ENCODE measurements around the gene PLB1. TPM values are rescaled to one million over a fixed set of nuclear protein-coding genes. Genes with fewer than 3 reads are reported as not detected.

Gene PLB1
- total RNA-seq, 2 donors from 2014 or later, result 7.4 to 9.6 TPM

DNA sequence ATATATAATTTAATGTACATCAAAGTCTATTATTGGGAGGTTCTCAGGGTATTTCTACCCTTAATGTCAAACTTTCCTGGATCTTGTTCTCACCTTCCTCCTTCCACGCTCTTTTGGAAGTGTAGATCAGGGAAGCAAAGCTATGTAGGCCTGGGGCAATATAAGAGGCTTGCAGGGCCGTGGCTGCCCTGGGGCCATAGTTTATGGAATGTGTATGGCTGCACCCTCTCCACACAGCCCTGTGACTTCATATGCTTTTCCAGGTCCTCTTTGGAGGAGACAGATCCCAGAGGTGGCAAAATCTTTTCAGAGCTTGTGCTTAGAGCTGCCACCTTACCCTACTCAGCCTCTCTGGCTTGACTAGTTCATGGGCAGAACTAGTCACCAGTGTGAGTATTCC, 82.9 kb downstream of the PLB1 start:
- 90% methylated on average over 2 of the region's 2 CpGs for WGBS
- Histone ChIP-seq H3K4me1 (replicated peaks) (no peaks in the 10 kb centered on the region), H3K27me3 (replicated peaks; ENCODE audit: insufficient read depth) (no peaks in the 10 kb centered on the region), H3K4me3 (no peak overlapping the region), H3K36me3 (no peaks in the 10 kb centered on the region), H3K27ac (no peak overlapping the region), H3K9me3 (no peaks in the 10 kb centered on the region)
- intact Hi-C loops (cut with DNase I), result no loop called here
- TF ChIP-seq, protein P1, sequence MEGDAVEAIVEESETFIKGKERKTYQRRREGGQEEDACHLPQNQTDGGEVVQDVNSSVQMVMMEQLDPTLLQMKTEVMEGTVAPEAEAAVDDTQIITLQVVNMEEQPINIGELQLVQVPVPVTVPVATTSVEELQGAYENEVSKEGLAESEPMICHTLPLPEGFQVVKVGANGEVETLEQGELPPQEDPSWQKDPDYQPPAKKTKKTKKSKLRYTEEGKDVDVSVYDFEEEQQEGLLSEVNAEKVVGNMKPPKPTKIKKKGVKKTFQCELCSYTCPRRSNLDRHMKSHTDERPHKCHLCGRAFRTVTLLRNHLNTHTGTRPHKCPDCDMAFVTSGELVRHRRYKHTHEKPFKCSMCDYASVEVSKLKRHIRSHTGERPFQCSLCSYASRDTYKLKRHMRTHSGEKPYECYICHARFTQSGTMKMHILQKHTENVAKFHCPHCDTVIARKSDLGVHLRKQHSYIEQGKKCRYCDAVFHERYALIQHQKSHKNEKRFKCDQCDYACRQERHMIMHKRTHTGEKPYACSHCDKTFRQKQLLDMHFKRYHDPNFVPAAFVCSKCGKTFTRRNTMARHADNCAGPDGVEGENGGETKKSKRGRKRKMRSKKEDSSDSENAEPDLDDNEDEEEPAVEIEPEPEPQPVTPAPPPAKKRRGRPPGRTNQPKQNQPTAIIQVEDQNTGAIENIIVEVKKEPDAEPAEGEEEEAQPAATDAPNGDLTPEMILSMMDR (IDR thresholded peaks at IDR 0.05), result no peak
- TF ChIP-seq POLR2A (IDR thresholded peaks at IDR 0.05), result no peak
- no peak for TF ChIP-seq POLR2AphosphoS5 (IDR thresholded peaks at IDR 0.05)
- DNase-seq (ENCODE audit: low spot score), result no peak

DNA sequence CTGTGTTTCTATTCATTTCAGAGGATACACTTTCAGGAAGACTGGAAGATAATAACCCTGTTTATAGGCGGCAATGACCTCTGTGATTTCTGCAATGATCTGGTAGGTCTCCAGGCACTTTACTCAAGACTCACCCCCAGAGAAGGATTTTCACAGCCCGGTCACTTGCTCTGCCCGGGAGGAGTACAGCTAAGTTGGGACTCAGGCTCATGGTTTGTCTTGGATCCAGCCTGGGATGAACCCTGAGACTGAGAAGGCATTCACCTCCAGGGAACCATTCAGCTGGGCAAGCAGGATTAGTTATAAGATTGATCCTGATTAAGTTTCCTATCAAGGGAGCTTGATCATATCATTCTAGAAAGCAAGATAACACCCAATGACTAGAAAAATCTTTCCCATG, 83.7 kb downstream of the PLB1 start:
- Histone ChIP-seq H3K36me3 (no peaks in the 10 kb centered on the region), H3K27ac (no peak overlapping the region), H3K9me3 (no peaks in the 10 kb centered on the region), H3K4me3 (no peak overlapping the region), H3K4me1 (replicated peaks) (no peaks in the 10 kb centered on the region), H3K27me3 (replicated peaks; ENCODE audit: insufficient read depth) (no peaks in the 10 kb centered on the region)
- TF ChIP-seq POLR2A (IDR thresholded peaks at IDR 0.05), result no peak
- no peak for TF ChIP-seq POLR2AphosphoS5 (IDR thresholded peaks at IDR 0.05)
- TF ChIP-seq, protein P1 (IDR thresholded peaks at IDR 0.05), result no peak
- intact Hi-C loops (cut with DNase I), result no loop called here
- DNase-seq (ENCODE audit: low spot score), result no peak
- WGBS, result 96% methylated on average over 3 of the region's 3 CpGs

DNA sequence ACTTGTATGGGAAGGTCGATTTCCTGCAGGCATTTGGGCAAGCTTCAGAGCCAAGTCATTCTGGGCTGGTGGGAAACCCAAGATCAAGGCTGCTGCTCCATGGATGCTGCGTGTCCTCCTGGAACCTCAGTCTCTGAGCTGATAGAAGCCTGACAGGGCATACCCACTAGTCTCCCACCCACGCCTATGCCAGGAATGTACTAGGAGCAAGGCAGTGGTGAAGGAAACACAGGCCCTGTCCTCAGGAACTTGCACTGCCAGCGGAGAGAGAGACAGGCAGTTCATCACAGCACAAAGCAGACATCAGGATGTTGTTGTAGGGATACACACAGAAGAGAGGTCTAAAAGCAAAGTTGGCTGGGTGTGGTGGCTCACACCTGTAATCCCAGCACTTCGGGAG, 84.2 kb downstream of the PLB1 start:
- Histone ChIP-seq H3K27me3 (replicated peaks; ENCODE audit: insufficient read depth) (no peaks in the 10 kb centered on the region), H3K4me3 (no peak overlapping the region), H3K36me3 (no peaks in the 10 kb centered on the region), H3K4me1 (replicated peaks) (no peaks in the 10 kb centered on the region), H3K27ac (no peak overlapping the region), H3K9me3 (no peaks in the 10 kb centered on the region)
- intact Hi-C loops (cut with DNase I), result no loop called here
- no peak for DNase-seq (ENCODE audit: low spot score)
- 92% methylated on average over 5 of the region's 5 CpGs for WGBS
- TF ChIP-seq, protein P1 (IDR thresholded peaks at IDR 0.05), result no peak
- TF ChIP-seq POLR2A (IDR thresholded peaks at IDR 0.05), result no peak
- no peak for TF ChIP-seq POLR2AphosphoS5 (IDR thresholded peaks at IDR 0.05)

DNA sequence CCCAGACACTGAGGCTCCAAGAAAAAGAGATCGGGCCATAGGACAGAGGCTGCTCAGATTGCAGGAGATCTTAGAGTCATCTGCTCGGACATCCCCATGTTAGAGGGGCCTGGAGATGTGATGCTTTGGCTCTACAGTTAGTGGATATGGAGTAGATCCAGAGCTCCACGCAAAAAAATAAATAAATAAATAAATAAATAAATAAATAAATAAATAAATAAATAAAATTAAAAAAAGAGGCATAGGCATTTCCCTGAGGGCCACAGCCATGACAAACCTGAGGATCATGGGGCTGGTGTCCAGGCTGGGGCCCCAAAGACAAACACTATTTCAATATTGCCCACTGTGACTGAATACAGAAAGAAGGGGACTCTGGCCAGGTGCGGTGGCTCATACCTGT, 85.5 kb downstream of the PLB1 start:
- WGBS, result 92% methylated on average over 4 of the region's 4 CpGs
- Histone ChIP-seq H3K4me1 (replicated peaks) (no peaks in the 10 kb centered on the region), H3K36me3 (no peaks in the 10 kb centered on the region), H3K4me3 (no peak overlapping the region), H3K27me3 (replicated peaks; ENCODE audit: insufficient read depth) (no peaks in the 10 kb centered on the region), H3K9me3 (no peaks in the 10 kb centered on the region), H3K27ac (no peak overlapping the region)
- no peak for DNase-seq (ENCODE audit: low spot score)
- intact Hi-C loops (cut with DNase I), result no loop called here
- TF ChIP-seq POLR2AphosphoS5 (IDR thresholded peaks at IDR 0.05) (no peak), POLR2A (IDR thresholded peaks at IDR 0.05) (no peak)
- TF ChIP-seq, protein P1 (IDR thresholded peaks at IDR 0.05), result no peak

DNA sequence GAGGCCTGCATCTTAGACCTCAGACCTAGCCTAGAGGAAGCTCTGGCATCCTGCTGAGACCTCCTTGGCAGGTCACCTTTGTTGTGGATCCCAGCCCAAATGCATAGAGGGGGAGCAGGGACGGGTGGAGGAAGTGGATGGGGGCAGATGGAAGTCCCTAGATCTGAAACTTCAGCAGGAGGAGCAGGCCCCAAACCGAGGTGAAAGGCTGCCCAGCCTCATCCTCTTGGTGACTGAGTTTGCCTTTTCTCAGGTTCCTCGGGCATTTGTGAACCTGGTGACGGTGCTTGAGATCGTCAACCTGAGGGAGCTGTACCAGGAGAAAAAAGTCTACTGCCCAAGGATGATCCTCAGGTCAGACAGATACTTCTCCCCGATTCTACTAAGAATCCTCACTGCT, 86.3 kb downstream of the PLB1 start:
- WGBS, result 81% methylated on average over 6 of the region's 6 CpGs
- H3K36me3 ChIP-seq, result no peaks in the 10 kb centered on the region
- no peaks in the 10 kb centered on the region for H3K27me3 ChIP-seq (replicated peaks; ENCODE audit: insufficient read depth)
- TF ChIP-seq, protein P1 (IDR thresholded peaks at IDR 0.05), result no peak
- TF ChIP-seq POLR2A (IDR thresholded peaks at IDR 0.05), result no peak
- TF ChIP-seq POLR2AphosphoS5 (IDR thresholded peaks at IDR 0.05), result no peak
- H3K4me1 ChIP-seq (replicated peaks), result no peaks in the 10 kb centered on the region
- intact Hi-C loops (cut with DNase I), result no loop called here
- no peak overlapping the region for H3K27ac ChIP-seq
- DNase-seq (ENCODE audit: low spot score), result no peak
- no peaks in the 10 kb centered on the region for H3K9me3 ChIP-seq
- no peak overlapping the region for H3K4me3 ChIP-seq

Measured in prostate gland (tissue), 2 donors.